GM12878 (cell line): ENCODE measurements around the gene SERTAD1.

ENCODE experiments used
- BCL11A ChIP-seq: IDR thresholded peaks from 2 replicates; pipeline ENCODE4 v1.6.1; 2011; ENCODE audit warnings: low read depth, low read length
- EED ChIP-seq: sonication (generic); IDR thresholded peaks from 2 replicates; pipeline ENCODE4 v1.6.1; 2016; ENCODE audit warnings: antibody characterized with exemption, low read depth
- HDAC2 ChIP-seq: fragments of 200-600 bp; sonication (generic); IDR thresholded peaks from 2 replicates; pipeline ENCODE4 v1.6.1; 2017
- HDAC6 ChIP-seq: fragments of 200-600 bp; sonication (generic); IDR thresholded peaks from one replicate; pipeline ENCODE4 v1.8.0; 2017; ENCODE audit warnings: antibody characterized with exemption; ENCODE audit not compliant: unreplicated experiment
- MYC ChIP-seq: IDR thresholded peaks from 2 replicates; pipeline ENCODE4 v1.6.1; 2011; ENCODE audit warnings: mild to moderate bottlenecking, low read length, moderate library complexity, inconsistent platforms; ENCODE audit not compliant: insufficient read depth, insufficient replicate concordance, insufficient read length, severe bottlenecking
- POLR2A ChIP-seq: IDR thresholded peaks from 2 replicates; pipeline ENCODE4 v1.6.1; 2011; ENCODE audit warnings: low read depth, mild to moderate bottlenecking, low read length
- POLR2AphosphoS5 ChIP-seq: IDR thresholded peaks from 2 replicates; pipeline ENCODE4 v1.6.1; 2011; ENCODE audit warnings: mild to moderate bottlenecking, low read length, inconsistent platforms
- RAD21 ChIP-seq: IDR thresholded peaks from 2 replicates; pipeline ENCODE4 v1.6.1; 2011; ENCODE audit warnings: mild to moderate bottlenecking, low read depth, low read length, moderate library complexity; ENCODE audit not compliant: insufficient read depth
- RAD51 ChIP-seq: fragments of 450-650 bp; IDR thresholded peaks from 2 replicates; pipeline ENCODE4 v1.6.1; 2016; ENCODE audit warnings: moderate library complexity, mild to moderate bottlenecking, inconsistent platforms
- SP1 ChIP-seq: IDR thresholded peaks from one replicate; pipeline ENCODE4 v1.6.1; 2011; ENCODE audit warnings: low read depth, low read length
- TF ChIP-seq, protein P1 (sequence below), 3 experiments: IDR thresholded peaks in 2 of 3; conservative IDR thresholded peaks in 1 of 3; 2 replicates each; pipeline ENCODE4 v1.5.1; 2011; ENCODE audit warnings: low read depth in 3 of 3, low read length in 3 of 3, mild to moderate bottlenecking in 3 of 3, control low read depth in 2 of 3, moderate library complexity in 2 of 3, inconsistent platforms in 1 of 3, mixed read lengths in 1 of 3; ENCODE audit not compliant: control insufficient read depth in 2 of 3, insufficient read depth in 1 of 3; ENCODE audit errors: extremely low read depth in 1 of 3
- TF ChIP-seq, protein P2 (sequence below): IDR thresholded peaks from 2 replicates; pipeline ENCODE4 v1.6.1; 2012; ENCODE audit warnings: mild to moderate bottlenecking, low read depth, low read length
- TF ChIP-seq, protein P3 (sequence below): fragments of 450-650 bp; IDR thresholded peaks from 2 replicates; pipeline ENCODE4 v1.6.1; 2018; ENCODE audit warnings: borderline replicate concordance, mild to moderate bottlenecking; ENCODE audit not compliant: partially characterized antibody

DNA sequence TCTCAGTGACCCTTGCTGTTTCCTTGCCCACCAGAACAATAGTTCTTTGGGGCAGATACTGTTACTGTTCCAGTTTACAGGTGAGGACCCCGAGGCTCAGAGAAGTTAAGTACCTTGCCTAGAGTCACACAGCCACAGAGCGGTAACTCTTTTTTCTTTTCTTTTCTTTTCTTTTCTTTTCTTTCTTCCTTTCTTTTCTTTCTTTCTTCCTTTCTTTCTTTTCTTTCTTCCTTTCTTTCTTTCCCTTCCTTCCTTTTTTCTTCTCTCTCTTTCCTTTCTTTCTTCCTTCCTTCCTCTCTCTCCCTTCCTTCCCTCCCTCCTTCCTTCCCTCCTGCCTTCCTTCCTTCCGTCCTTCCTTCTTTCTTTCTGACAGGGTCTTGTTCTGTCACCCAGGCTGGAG, 7.8 kb downstream of the SERTAD1 start:
- no peak for TF ChIP-seq POLR2AphosphoS5
- no peak for TF ChIP-seq POLR2A
- TF ChIP-seq, protein P1, sequence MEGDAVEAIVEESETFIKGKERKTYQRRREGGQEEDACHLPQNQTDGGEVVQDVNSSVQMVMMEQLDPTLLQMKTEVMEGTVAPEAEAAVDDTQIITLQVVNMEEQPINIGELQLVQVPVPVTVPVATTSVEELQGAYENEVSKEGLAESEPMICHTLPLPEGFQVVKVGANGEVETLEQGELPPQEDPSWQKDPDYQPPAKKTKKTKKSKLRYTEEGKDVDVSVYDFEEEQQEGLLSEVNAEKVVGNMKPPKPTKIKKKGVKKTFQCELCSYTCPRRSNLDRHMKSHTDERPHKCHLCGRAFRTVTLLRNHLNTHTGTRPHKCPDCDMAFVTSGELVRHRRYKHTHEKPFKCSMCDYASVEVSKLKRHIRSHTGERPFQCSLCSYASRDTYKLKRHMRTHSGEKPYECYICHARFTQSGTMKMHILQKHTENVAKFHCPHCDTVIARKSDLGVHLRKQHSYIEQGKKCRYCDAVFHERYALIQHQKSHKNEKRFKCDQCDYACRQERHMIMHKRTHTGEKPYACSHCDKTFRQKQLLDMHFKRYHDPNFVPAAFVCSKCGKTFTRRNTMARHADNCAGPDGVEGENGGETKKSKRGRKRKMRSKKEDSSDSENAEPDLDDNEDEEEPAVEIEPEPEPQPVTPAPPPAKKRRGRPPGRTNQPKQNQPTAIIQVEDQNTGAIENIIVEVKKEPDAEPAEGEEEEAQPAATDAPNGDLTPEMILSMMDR (IDR thresholded peaks at IDR 0.05 in 2 of 3, conservative IDR thresholded peaks at IDR 0.05 in 1 of 3; ENCODE audit: control insufficient read depth in 2 of 3, extremely low read depth in 1 of 3, insufficient read depth in 1 of 3, low read depth in 3 of 3, low read length in 3 of 3), result no peak
- no peak for TF ChIP-seq MYC
- TF ChIP-seq HDAC2, result no peak
- TF ChIP-seq SP1, result no peak
- TF ChIP-seq EED, result no peak
- TF ChIP-seq BCL11A, result no peak
- no peak for TF ChIP-seq HDAC6
- TF ChIP-seq, protein P2, sequence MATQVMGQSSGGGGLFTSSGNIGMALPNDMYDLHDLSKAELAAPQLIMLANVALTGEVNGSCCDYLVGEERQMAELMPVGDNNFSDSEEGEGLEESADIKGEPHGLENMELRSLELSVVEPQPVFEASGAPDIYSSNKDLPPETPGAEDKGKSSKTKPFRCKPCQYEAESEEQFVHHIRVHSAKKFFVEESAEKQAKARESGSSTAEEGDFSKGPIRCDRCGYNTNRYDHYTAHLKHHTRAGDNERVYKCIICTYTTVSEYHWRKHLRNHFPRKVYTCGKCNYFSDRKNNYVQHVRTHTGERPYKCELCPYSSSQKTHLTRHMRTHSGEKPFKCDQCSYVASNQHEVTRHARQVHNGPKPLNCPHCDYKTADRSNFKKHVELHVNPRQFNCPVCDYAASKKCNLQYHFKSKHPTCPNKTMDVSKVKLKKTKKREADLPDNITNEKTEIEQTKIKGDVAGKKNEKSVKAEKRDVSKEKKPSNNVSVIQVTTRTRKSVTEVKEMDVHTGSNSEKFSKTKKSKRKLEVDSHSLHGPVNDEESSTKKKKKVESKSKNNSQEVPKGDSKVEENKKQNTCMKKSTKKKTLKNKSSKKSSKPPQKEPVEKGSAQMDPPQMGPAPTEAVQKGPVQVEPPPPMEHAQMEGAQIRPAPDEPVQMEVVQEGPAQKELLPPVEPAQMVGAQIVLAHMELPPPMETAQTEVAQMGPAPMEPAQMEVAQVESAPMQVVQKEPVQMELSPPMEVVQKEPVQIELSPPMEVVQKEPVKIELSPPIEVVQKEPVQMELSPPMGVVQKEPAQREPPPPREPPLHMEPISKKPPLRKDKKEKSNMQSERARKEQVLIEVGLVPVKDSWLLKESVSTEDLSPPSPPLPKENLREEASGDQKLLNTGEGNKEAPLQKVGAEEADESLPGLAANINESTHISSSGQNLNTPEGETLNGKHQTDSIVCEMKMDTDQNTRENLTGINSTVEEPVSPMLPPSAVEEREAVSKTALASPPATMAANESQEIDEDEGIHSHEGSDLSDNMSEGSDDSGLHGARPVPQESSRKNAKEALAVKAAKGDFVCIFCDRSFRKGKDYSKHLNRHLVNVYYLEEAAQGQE, result no peak
- no peak for TF ChIP-seq RAD51
- TF ChIP-seq, protein P3, sequence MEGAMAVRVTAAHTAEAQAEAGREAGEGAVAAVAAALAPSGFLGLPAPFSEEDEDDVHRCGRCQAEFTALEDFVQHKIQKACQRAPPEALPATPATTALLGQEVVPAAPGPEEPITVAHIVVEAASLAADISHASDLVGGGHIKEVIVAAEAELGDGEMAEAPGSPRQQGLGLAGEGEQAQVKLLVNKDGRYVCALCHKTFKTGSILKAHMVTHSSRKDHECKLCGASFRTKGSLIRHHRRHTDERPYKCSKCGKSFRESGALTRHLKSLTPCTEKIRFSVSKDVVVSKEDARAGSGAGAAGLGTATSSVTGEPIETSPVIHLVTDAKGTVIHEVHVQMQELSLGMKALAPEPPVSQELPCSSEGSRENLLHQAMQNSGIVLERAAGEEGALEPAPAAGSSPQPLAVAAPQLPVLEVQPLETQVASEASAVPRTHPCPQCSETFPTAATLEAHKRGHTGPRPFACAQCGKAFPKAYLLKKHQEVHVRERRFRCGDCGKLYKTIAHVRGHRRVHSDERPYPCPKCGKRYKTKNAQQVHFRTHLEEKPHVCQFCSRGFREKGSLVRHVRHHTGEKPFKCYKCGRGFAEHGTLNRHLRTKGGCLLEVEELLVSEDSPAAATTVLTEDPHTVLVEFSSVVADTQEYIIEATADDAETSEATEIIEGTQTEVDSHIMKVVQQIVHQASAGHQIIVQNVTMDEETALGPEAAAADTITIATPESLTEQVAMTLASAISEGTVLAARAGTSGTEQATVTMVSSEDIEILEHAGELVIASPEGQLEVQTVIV, result no peak
- TF ChIP-seq RAD21, result no peak
